ENCODE data around the gene TMEM245. TPM values are rescaled to one million over a fixed set of nuclear protein-coding genes. Genes with fewer than 3 reads are reported as not detected.

TMEM245 gene
- total and polyA plus RNA-seq, 2 of the 13 experiments (the other 11 are each of a cell fraction or from before 2014, with no cell fraction given) = 53.5 to 55.4 TPM

DNA sequence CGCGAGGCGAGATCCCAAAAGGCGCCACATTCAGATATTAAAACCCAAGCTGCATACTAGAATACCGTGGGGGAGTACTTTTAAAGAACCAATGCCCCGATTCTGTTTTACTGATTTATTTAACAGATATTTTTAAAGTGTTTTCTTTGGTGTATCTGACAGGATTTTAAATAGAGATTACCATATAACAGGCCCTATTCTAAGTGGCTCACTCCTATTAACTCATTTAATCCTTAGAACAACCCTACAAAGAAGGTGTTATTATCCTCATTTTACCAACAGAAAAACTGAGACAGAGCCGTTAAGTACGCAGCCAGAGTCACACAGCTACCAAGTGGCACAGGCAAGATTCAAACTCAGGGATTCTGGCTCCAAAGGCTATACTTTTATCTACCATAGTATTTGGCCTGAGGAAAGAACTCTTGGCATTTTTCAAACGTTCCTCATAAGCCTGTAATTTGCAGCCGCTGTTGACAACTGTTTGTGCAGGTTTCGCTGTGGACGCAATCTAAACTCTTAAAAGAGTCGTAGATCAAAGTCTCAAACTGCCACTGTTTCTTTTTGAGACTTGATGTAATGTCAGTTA, 550 bp upstream of the TMEM245 start (continued):
- no peak for TF ChIP-seq ZSCAN5A (CRISPR knock-in tag; IDR thresholded peaks at IDR 0.05; ENCODE audit: borderline replicate concordance)
- no peak for TF ChIP-seq FOXJ3 (CRISPR knock-in tag; IDR thresholded peaks at IDR 0.05; ENCODE audit: borderline replicate concordance)
- no peak for TF ChIP-seq ZNF18 (CRISPR knock-in tag; IDR thresholded peaks at IDR 0.05; ENCODE audit: insufficient replicate concordance)
- peak; percentile 62; the same call in 1 of the 2 replicates for TF ChIP-seq CREM (IDR thresholded peaks at IDR 0.05)
- TF ChIP-seq CREM (CRISPR knock-in tag; IDR thresholded peaks at IDR 0.05) = no peak
- TF ChIP-seq, protein P1, sequence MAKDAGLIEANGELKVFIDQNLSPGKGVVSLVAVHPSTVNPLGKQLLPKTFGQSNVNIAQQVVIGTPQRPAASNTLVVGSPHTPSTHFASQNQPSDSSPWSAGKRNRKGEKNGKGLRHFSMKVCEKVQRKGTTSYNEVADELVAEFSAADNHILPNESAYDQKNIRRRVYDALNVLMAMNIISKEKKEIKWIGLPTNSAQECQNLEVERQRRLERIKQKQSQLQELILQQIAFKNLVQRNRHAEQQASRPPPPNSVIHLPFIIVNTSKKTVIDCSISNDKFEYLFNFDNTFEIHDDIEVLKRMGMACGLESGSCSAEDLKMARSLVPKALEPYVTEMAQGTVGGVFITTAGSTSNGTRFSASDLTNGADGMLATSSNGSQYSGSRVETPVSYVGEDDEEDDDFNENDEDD (CRISPR knock-in tag; IDR thresholded peaks at IDR 0.05; ENCODE audit: borderline replicate concordance) = peak; percentile 90
- TF ChIP-seq MLX (CRISPR knock-in tag; IDR thresholded peaks at IDR 0.05) = no peak
- no peak for TF ChIP-seq MAF1 (CRISPR knock-in tag; IDR thresholded peaks at IDR 0.05; ENCODE audit: borderline replicate concordance)
- peak; percentile 83 for TF ChIP-seq SAP130 (CRISPR knock-in tag; IDR thresholded peaks at IDR 0.05; ENCODE audit: low read depth)
- TF ChIP-seq, protein P2, sequence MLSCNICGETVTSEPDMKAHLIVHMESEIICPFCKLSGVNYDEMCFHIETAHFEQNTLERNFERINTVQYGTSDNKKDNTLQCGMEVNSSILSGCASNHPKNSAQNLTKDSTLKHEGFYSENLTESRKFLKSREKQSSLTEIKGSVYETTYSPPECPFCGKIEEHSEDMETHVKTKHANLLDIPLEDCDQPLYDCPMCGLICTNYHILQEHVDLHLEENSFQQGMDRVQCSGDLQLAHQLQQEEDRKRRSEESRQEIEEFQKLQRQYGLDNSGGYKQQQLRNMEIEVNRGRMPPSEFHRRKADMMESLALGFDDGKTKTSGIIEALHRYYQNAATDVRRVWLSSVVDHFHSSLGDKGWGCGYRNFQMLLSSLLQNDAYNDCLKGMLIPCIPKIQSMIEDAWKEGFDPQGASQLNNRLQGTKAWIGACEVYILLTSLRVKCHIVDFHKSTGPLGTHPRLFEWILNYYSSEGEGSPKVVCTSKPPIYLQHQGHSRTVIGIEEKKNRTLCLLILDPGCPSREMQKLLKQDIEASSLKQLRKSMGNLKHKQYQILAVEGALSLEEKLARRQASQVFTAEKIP (CRISPR knock-in tag; IDR thresholded peaks at IDR 0.05; ENCODE audit: borderline replicate concordance) = no peak
- TF ChIP-seq POLR2AphosphoS5 (IDR thresholded peaks at IDR 0.05; ENCODE audit: low read depth, low read length) = no peak
- TF ChIP-seq ZNF549 (CRISPR knock-in tag; IDR thresholded peaks at IDR 0.05) = no peak
- TF ChIP-seq GATAD2A (CRISPR knock-in tag; IDR thresholded peaks at IDR 0.05) = no peak; the same call in 1 of the 2 replicates
- TF ChIP-seq ZFP36L1 (CRISPR knock-in tag; IDR thresholded peaks at IDR 0.05) = 0 out of 2 replicates have a peak, but pooled peaks have one; percentile 11
- TF ChIP-seq ZGPAT (CRISPR knock-in tag; IDR thresholded peaks at IDR 0.05) = no peak
- TF ChIP-seq ZSCAN12 (CRISPR knock-in tag; IDR thresholded peaks at IDR 0.05) = no peak
- no peak for TF ChIP-seq TIGD3 (CRISPR knock-in tag; IDR thresholded peaks at IDR 0.05; ENCODE audit: borderline replicate concordance)
- no peak for TF ChIP-seq CBX5 (CRISPR knock-in tag; IDR thresholded peaks at IDR 0.05; ENCODE audit: borderline replicate concordance)
- TF ChIP-seq ZNF773 (CRISPR knock-in tag; IDR thresholded peaks at IDR 0.05; ENCODE audit: borderline replicate concordance) = no peak
- TF ChIP-seq SRSF4 (IDR thresholded peaks at IDR 0.05; ENCODE audit: low read depth, low read length, poor library complexity, severe bottlenecking) = no peak
- TF ChIP-seq NPAS2 (CRISPR knock-in tag; IDR thresholded peaks at IDR 0.05; ENCODE audit: borderline replicate concordance) = no peak

Data from HepG2 (cell line).